Liver (tissue), 3 donors: ENCODE measurements around the gene ZFYVE9.

Source experiments
- FOXA1 ChIP-seq: IDR thresholded peaks from 2 replicates; pipeline ENCODE4 v1.6.1; 2016; ENCODE audit warnings: antibody characterized with exemption
- GABPA ChIP-seq, 2 donors: IDR thresholded peaks in 1 of 2; conservative IDR thresholded peaks in 1 of 2; 2 replicates each; pipeline ENCODE4 v1.6.1; 2016; ENCODE audit warnings: antibody characterized with exemption in 2 of 2, mild to moderate bottlenecking in 1 of 2, moderate library complexity in 1 of 2
- RXRA ChIP-seq, 2 donors: IDR thresholded peaks; 2 replicates each; pipeline ENCODE4 v1.6.1; 2017 to 2018; ENCODE audit warnings: antibody characterized with exemption in 2 of 2, mild to moderate bottlenecking in 1 of 2
- TAF1 ChIP-seq: conservative IDR thresholded peaks from 2 replicates; pipeline ENCODE4 v1.6.1; 2016; ENCODE audit warnings: antibody characterized with exemption, mild to moderate bottlenecking
- YY1 ChIP-seq: IDR thresholded peaks from 2 replicates; pipeline ENCODE4 v1.6.1; 2016; ENCODE audit warnings: antibody characterized with exemption, mild to moderate bottlenecking
- TF ChIP-seq, protein P1 (sequence below): IDR thresholded peaks from 2 replicates; pipeline ENCODE4 v1.6.1; 2016; ENCODE audit warnings: antibody characterized with exemption
- TF ChIP-seq, protein P2 (sequence below): fragments of 150-350 bp; IDR thresholded peaks from 2 replicates; pipeline ENCODE4 v1.5.1; 2017; ENCODE audit warnings: improper control_type of control experiment, low read depth, low read length; ENCODE audit not compliant: missing input control
- TF ChIP-seq, protein P3 (sequence below): IDR thresholded peaks from 2 replicates; pipeline ENCODE4 v1.6.1; 2016; ENCODE audit warnings: antibody characterized with exemption
- TF ChIP-seq, protein P4 (sequence below): IDR thresholded peaks from 2 replicates; pipeline ENCODE4 v1.6.1; 2016; ENCODE audit warnings: antibody characterized with exemption, mild to moderate bottlenecking
- donor health status: healthy.
- donor health status: healthy.

DNA sequence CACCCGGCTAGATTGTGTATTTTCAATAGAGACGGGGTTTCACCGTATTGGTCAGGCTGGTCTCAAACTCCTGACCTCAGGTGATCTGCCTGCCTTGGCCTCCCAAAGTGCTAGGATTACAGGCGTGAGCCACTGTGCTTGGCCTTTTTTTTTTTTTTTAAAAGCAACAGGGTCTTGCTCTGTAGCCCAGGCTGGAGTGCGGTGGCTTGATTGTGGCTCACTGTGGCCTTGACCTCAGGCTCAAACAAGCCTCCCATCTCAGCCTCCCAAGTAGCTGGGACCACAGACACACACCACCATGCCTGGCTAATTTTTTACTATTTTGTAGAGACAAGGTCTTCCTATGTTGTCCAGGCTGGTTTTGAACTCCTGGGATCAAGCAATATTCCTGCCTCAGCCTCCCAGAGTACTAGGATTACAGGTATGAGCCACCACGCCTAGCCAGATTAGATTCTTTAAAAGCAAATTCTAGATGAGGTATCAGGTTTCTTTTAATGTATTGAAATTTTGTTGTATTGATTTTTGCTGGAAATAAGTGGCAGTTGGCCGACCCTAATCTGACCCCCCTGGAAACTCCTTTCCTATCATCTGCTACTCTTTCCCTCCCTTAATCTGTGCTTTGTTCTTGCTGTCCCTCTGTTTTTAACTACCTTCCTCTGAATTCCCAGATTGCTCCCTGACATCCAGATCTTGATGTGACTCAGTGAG, 26.6 kb downstream of the ZFYVE9 start:
- TF ChIP-seq, protein P1, sequence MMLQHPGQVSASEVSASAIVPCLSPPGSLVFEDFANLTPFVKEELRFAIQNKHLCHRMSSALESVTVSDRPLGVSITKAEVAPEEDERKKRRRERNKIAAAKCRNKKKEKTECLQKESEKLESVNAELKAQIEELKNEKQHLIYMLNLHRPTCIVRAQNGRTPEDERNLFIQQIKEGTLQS, result no peak
- TF ChIP-seq, protein P2, sequence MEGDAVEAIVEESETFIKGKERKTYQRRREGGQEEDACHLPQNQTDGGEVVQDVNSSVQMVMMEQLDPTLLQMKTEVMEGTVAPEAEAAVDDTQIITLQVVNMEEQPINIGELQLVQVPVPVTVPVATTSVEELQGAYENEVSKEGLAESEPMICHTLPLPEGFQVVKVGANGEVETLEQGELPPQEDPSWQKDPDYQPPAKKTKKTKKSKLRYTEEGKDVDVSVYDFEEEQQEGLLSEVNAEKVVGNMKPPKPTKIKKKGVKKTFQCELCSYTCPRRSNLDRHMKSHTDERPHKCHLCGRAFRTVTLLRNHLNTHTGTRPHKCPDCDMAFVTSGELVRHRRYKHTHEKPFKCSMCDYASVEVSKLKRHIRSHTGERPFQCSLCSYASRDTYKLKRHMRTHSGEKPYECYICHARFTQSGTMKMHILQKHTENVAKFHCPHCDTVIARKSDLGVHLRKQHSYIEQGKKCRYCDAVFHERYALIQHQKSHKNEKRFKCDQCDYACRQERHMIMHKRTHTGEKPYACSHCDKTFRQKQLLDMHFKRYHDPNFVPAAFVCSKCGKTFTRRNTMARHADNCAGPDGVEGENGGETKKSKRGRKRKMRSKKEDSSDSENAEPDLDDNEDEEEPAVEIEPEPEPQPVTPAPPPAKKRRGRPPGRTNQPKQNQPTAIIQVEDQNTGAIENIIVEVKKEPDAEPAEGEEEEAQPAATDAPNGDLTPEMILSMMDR, result no peak
- TF ChIP-seq, protein P3, sequence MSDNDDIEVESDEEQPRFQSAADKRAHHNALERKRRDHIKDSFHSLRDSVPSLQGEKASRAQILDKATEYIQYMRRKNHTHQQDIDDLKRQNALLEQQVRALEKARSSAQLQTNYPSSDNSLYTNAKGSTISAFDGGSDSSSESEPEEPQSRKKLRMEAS, result no peak
- TF ChIP-seq RXRA (IDR thresholded peaks at IDR 0.05), result no peak
- no peak for TF ChIP-seq GABPA (IDR thresholded peaks at IDR 0.05 in 1 of 2, conservative IDR thresholded peaks at IDR 0.05 in 1 of 2)
- no peak for TF ChIP-seq TAF1
- TF ChIP-seq, protein P4, sequence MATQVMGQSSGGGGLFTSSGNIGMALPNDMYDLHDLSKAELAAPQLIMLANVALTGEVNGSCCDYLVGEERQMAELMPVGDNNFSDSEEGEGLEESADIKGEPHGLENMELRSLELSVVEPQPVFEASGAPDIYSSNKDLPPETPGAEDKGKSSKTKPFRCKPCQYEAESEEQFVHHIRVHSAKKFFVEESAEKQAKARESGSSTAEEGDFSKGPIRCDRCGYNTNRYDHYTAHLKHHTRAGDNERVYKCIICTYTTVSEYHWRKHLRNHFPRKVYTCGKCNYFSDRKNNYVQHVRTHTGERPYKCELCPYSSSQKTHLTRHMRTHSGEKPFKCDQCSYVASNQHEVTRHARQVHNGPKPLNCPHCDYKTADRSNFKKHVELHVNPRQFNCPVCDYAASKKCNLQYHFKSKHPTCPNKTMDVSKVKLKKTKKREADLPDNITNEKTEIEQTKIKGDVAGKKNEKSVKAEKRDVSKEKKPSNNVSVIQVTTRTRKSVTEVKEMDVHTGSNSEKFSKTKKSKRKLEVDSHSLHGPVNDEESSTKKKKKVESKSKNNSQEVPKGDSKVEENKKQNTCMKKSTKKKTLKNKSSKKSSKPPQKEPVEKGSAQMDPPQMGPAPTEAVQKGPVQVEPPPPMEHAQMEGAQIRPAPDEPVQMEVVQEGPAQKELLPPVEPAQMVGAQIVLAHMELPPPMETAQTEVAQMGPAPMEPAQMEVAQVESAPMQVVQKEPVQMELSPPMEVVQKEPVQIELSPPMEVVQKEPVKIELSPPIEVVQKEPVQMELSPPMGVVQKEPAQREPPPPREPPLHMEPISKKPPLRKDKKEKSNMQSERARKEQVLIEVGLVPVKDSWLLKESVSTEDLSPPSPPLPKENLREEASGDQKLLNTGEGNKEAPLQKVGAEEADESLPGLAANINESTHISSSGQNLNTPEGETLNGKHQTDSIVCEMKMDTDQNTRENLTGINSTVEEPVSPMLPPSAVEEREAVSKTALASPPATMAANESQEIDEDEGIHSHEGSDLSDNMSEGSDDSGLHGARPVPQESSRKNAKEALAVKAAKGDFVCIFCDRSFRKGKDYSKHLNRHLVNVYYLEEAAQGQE, result no peak
- TF ChIP-seq YY1, result no peak
- no peak for TF ChIP-seq FOXA1
